KOPT-K1 (cell line): ENCODE results near the gene CXorf65.
A peak's percentile ranks its signal among the peaks of the same experiment; 100 is the strongest.

ENCODE experiments used
- H3K27ac ChIP-seq: fragments of 200-600 bp; sonication (generic); 2 replicates; pipeline ENCODE4 v1.5.1; 2016; ENCODE audit warnings: antibody characterized with exemption, mild to moderate bottlenecking, low read depth, low read length; ENCODE audit not compliant: poor library complexity, severe bottlenecking
- H3K36me3 ChIP-seq: fragments of 200-600 bp; sonication (generic); 2 replicates; pipeline ENCODE4 v1.5.1; 2017; ENCODE audit warnings: antibody characterized with exemption, mild to moderate bottlenecking, low read length, moderate library complexity; ENCODE audit not compliant: insufficient read depth
- H3K9me3 ChIP-seq: fragments of 200-600 bp; sonication (generic); 2 replicates; pipeline ENCODE4 v1.5.1; 2017; ENCODE audit warnings: antibody characterized with exemption, low read length, mild to moderate bottlenecking; ENCODE audit not compliant: insufficient read depth, poor library complexity, severe bottlenecking

CXorf65 gene

GRCh38 chrX:71095981-71096759 is 10.4 kb downstream of the CXorf65 start:
- no peaks in the 10 kb centered on the region for H3K9me3 ChIP-seq
- H3K27ac ChIP-seq, result peak overlapping the region; percentile 65
- no peaks in the 10 kb centered on the region for H3K36me3 ChIP-seq

- no peaks in the 10 kb centered on the region for H3K36me3 ChIP-seq
- peak within 1 kb of the TSS; percentile 65 for H3K27ac ChIP-seq
- H3K9me3 ChIP-seq, result no peaks in the 10 kb centered on the region
Observed at GRCh38 chrX:71095555-71095980, 11.0 kb downstream of the CXorf65 start, which contains the start of gene FOXO4. Gene FOXO4, plus strand, starts transcription at chrX:71095851. Its CDS starts 678 bp downstream, at chrX:71096529.

GRCh38 chrX:71095033-71095432 is 11.5 kb downstream of the CXorf65 start:
- Histone ChIP-seq H3K9me3 (no peaks in the 10 kb centered on the region), H3K36me3 (no peaks in the 10 kb centered on the region), H3K27ac (peak overlapping the region; percentile 65)

GRCh38 chrX:71091263-71091662 is 15.3 kb downstream of the CXorf65 start:
- Histone ChIP-seq H3K9me3 (no peaks in the 10 kb centered on the region), H3K27ac (no peak overlapping the region), H3K36me3 (no peaks in the 10 kb centered on the region)

- Histone ChIP-seq H3K36me3 (no peaks in the 10 kb centered on the region), H3K27ac (no peak overlapping the region), H3K9me3 (no peaks in the 10 kb centered on the region)
Observed at GRCh38 chrX:71085900-71086299, 20.6 kb downstream of the CXorf65 start.

- H3K36me3 ChIP-seq, result no peaks in the 10 kb centered on the region
- no peak overlapping the region for H3K27ac ChIP-seq
- no peaks in the 10 kb centered on the region for H3K9me3 ChIP-seq
Observed at GRCh38 chrX:71082822-71083221, 23.7 kb downstream of the CXorf65 start.

- no peaks in the 10 kb centered on the region for H3K36me3 ChIP-seq
Observed at GRCh38 chrX:71082124-71082647, 24.4 kb downstream of the CXorf65 start.

GRCh38 chrX:71081330-71082123 is 25.0 kb downstream of the CXorf65 start:
- Histone ChIP-seq H3K27ac (no peak overlapping the region), H3K9me3 (no peaks in the 10 kb centered on the region)

More at GRCh38 chrX:71082124-71082647, 24.4 kb downstream of the CXorf65 start:
- H3K9me3 ChIP-seq, result no peaks in the 10 kb centered on the region
- H3K27ac ChIP-seq, result no peak overlapping the region

GRCh38 chrX:71070531-71070930 is 36.0 kb downstream of the CXorf65 start:
- Histone ChIP-seq H3K36me3 (0 out of 2 replicates have a peak, but pooled peaks cover 4% of the 10 kb centered on the region), H3K9me3 (no peaks in the 10 kb centered on the region), H3K27ac (no peak overlapping the region)

More at GRCh38 chrX:71081330-71082123, 25.0 kb downstream of the CXorf65 start:
- H3K36me3 ChIP-seq, result no peaks in the 10 kb centered on the region

GRCh38 chrX:71068044-71068918 is 38.3 kb downstream of the CXorf65 start, which contains the start of gene SNX12:
Gene SNX12, minus strand, starts transcription at chrX:71068334. Its CDS starts 28 bp downstream, at chrX:71068306.
- Histone ChIP-seq H3K36me3 (0 out of 2 replicates have a peak, but pooled peaks cover 4% of the 10 kb centered on the region), H3K27ac (peak within 1 kb of the TSS; percentile 89), H3K9me3 (no peaks in the 10 kb centered on the region)

- Histone ChIP-seq H3K9me3 (no peaks in the 10 kb centered on the region), H3K36me3 (peaks cover 6% of the 10 kb centered on the region; the same call in 1 of the 2 replicates), H3K27ac (peak overlapping the region; percentile 89)
Observed at GRCh38 chrX:71067712-71068043, 38.9 kb downstream of the CXorf65 start.

- Histone ChIP-seq H3K36me3 (peaks cover 8% of the 10 kb centered on the region; the same call in 1 of the 2 replicates), H3K9me3 (no peaks in the 10 kb centered on the region), H3K27ac (peak overlapping the region; percentile 89)
Observed at GRCh38 chrX:71067089-71067488, 39.5 kb downstream of the CXorf65 start.

GRCh38 chrX:71060127-71060526 is 46.4 kb downstream of the CXorf65 start:
- H3K36me3 ChIP-seq, result peaks cover 50% of the 10 kb centered on the region
- no peaks in the 10 kb centered on the region for H3K9me3 ChIP-seq
- H3K27ac ChIP-seq, result no peak overlapping the region

GRCh38 chrX:71057848-71058530 is 48.6 kb downstream of the CXorf65 start:
- no peak overlapping the region for H3K27ac ChIP-seq
- H3K9me3 ChIP-seq, result no peaks in the 10 kb centered on the region
- peaks cover 50% of the 10 kb centered on the region for H3K36me3 ChIP-seq
